Keratinocyte (primary cell): ENCODE data around the gene CDH13. TPM values are rescaled to one million over a fixed set of nuclear protein-coding genes. Genes with fewer than 3 reads are reported as not detected.

ENCODE experiments used
- DNase-seq: peaks from one replicate; pipeline ENCODE4 v3.0.0-alpha.2; 2011; ENCODE audit warnings: low read depth, missing footprints, low spot score
- FAIRE-seq: peaks from 2 replicates; lab custom pipeline; 2011; peaks lifted over from hg19 to GRCh38; lab: Jason Lieb, UNC
- H2AFZ ChIP-seq: 2 replicates; pipeline ENCODE4 v1.6.0; 2012; ENCODE audit warnings: low read length, control low read depth, inconsistent platforms; ENCODE audit not compliant: control insufficient read depth
- H3K27ac ChIP-seq: 2 replicates; pipeline ENCODE4 v1.5.1; 2011; ENCODE audit warnings: low read length; ENCODE audit not compliant: control insufficient read depth, insufficient read depth
- H3K27me3 ChIP-seq: 3 replicates; pipeline ENCODE4 v1.6.0; 2011; ENCODE audit warnings: low read length; ENCODE audit not compliant: control insufficient read depth, insufficient read depth; ENCODE audit errors: extremely low read depth
- H3K36me3 ChIP-seq, 2 experiments: 2 replicates in 1 of 2; 3 replicates in 1 of 2; pipeline ENCODE4 v1.5.1; 2011; ENCODE audit warnings: low read length in 2 of 2, mild to moderate bottlenecking in 1 of 2; ENCODE audit not compliant: control insufficient read depth in 2 of 2, insufficient read depth in 2 of 2; ENCODE audit errors: extremely low read depth in 1 of 2
- H3K4me1 ChIP-seq: 3 replicates; pipeline ENCODE4 v1.5.1; 2011; ENCODE audit warnings: low read length; ENCODE audit not compliant: control insufficient read depth, insufficient read depth; ENCODE audit errors: extremely low read depth
- H3K4me2 ChIP-seq: 3 replicates; pipeline ENCODE4 v1.6.0; 2011; ENCODE audit warnings: low read depth, low read length; ENCODE audit not compliant: control insufficient read depth, insufficient read depth; ENCODE audit errors: extremely low read depth
- H3K4me3 ChIP-seq, 3 experiments: fragments of 200-600 bp in 1 of 3; sonication (generic) in 1 of 3; 2 replicates in 2 of 3; 3 replicates in 1 of 3; pipeline ENCODE4 v1.5.1; 2011 to 2016; ENCODE audit warnings: low read length in 3 of 3, mild to moderate bottlenecking in 3 of 3, control low read depth in 2 of 3, inconsistent platforms in 1 of 3, low read depth in 1 of 3, mixed read lengths in 1 of 3, mixed run types in 1 of 3, moderate library complexity in 1 of 3; ENCODE audit not compliant: control insufficient read depth in 2 of 3, insufficient read depth in 2 of 3; ENCODE audit errors: extremely low read depth in 1 of 3
- H3K79me2 ChIP-seq: 2 replicates; pipeline ENCODE4 v1.6.0; 2012; ENCODE audit warnings: low read length; ENCODE audit not compliant: control insufficient read depth, insufficient read depth
- H3K9ac ChIP-seq: 3 replicates; pipeline ENCODE4 v1.6.0; 2011; ENCODE audit warnings: low read length; ENCODE audit not compliant: control insufficient read depth, insufficient read depth; ENCODE audit errors: extremely low read depth
- H3K9me1 ChIP-seq: 3 replicates; pipeline ENCODE4 v1.6.0; 2011; ENCODE audit warnings: low read length; ENCODE audit not compliant: control insufficient read depth, insufficient read depth; ENCODE audit errors: extremely low read depth
- H3K9me3 ChIP-seq: 2 replicates; pipeline ENCODE4 v1.5.1; 2012; ENCODE audit warnings: low read depth, low read length; ENCODE audit not compliant: control insufficient read depth
- H4K20me1 ChIP-seq: 3 replicates; pipeline ENCODE4 v1.6.0; 2011; ENCODE audit warnings: low read length; ENCODE audit not compliant: control insufficient read depth, insufficient read depth; ENCODE audit errors: extremely low read depth
- CTCF ChIP-seq, 3 experiments: IDR thresholded peaks in 1 of 3; conservative IDR thresholded peaks in 1 of 3; optimal IDR thresholded peaks in 1 of 3; 2 replicates in 2 of 3; 3 replicates in 1 of 3; pipeline versions ENCODE3 to v1.5.1; 2011; ENCODE audit warnings: low read length in 3 of 3, mild to moderate bottlenecking in 3 of 3, moderate library complexity in 2 of 3, control low read depth in 1 of 3, inconsistent platforms in 1 of 3; ENCODE audit not compliant: insufficient read depth in 2 of 3; ENCODE audit errors: extremely low read depth in 1 of 3
- EZH2 ChIP-seq: IDR thresholded peaks from one replicate; pipeline ENCODE4 v1.6.1; 2012; ENCODE audit warnings: inconsistent platforms, mild to moderate bottlenecking, low read length, moderate library complexity
- dilution Hi-C: fragments of 300-500 bp; cut with MboI; formaldehyde crosslinking; loops from one replicate; pipeline ENCODE4 v1.7.0; 2020; ENCODE audit warnings: low sequenced_read_pairs; ENCODE audit not compliant: extremely low pct_ligation_motif_present
- polyA plus RNA-seq, 5 experiments: library from polyadenylated mRNA; depleted of rRNA in 3 of 5; stranded (reverse) in 3 of 5; stranded (forward) in 1 of 5; unstranded in 1 of 5; fragments of >200 nt; gene quantifications; 1 replicate in 1 of 5; 2 replicates in 3 of 5; 3 replicates in 1 of 5; pipeline versions ENCODE4 v1.2.1 to v1.2.3, GENCODE V29; 2011 to 2012; ENCODE audit warnings: missing spikeins in 2 of 5, low read depth in 1 of 5, low replicate concordance in 1 of 5

CDH13 gene
- polyA plus RNA-seq, 1 donor (not counting 4 experiments of a cell fraction or from before 2014, with no cell fraction given) = 111 TPM

- Histone ChIP-seq H3K4me3 (no peak overlapping the region), H3K27ac (no peak overlapping the region), H3K4me2 (no peak overlapping the region), H3K36me3 (no peaks in the 10 kb centered on the region), H3K9me1 (no peaks in the 10 kb centered on the region), H3K4me1 (no peaks in the 10 kb centered on the region), H4K20me1 (no peaks in the 10 kb centered on the region), H3K9me3 (no peaks in the 10 kb centered on the region), H3K9ac (no peak overlapping the region), H2AFZ (no peak overlapping the region), H3K79me2 (no peaks in the 10 kb centered on the region), H3K27me3 (no peaks in the 10 kb centered on the region)
- TF ChIP-seq EZH2 (no peak), CTCF (optimal IDR thresholded peaks at IDR 0.05 in 1 of 3, IDR thresholded peaks at IDR 0.05 in 1 of 3, conservative IDR thresholded peaks at IDR 0.05 in 1 of 3; ENCODE audit: extremely low read depth in 1 of 3, insufficient read depth in 2 of 3, low read length in 3 of 3) (no peak)
- dilution Hi-C loops = no loop called here
- no peak for DNase-seq
- no peak for FAIRE-seq
These were observed 1142.7 kb downstream of the CDH13 start for GRCh38 chr16:83769397-83770008.

GRCh38 chr16:83771306-83771942 lies 1144.7 kb downstream of the CDH13 start:
- no peak for DNase-seq
- H2AFZ ChIP-seq = no peak overlapping the region
- no peak for FAIRE-seq
- H3K36me3 ChIP-seq = no peaks in the 10 kb centered on the region
- H3K27ac ChIP-seq = no peak overlapping the region
- no peak overlapping the region for H3K4me3 ChIP-seq
- H3K9me1 ChIP-seq = no peaks in the 10 kb centered on the region
- no peak overlapping the region for H3K4me2 ChIP-seq
- H4K20me1 ChIP-seq = no peaks in the 10 kb centered on the region
- H3K27me3 ChIP-seq = no peaks in the 10 kb centered on the region
- H3K9me3 ChIP-seq = no peaks in the 10 kb centered on the region
- no peak overlapping the region for H3K9ac ChIP-seq
- dilution Hi-C loops = no loop called here
- no peaks in the 10 kb centered on the region for H3K4me1 ChIP-seq
- TF ChIP-seq CTCF (optimal IDR thresholded peaks at IDR 0.05 in 1 of 3, IDR thresholded peaks at IDR 0.05 in 1 of 3, conservative IDR thresholded peaks at IDR 0.05 in 1 of 3; ENCODE audit: extremely low read depth in 1 of 3, insufficient read depth in 2 of 3, low read length in 3 of 3) (no peak), EZH2 (no peak)
- H3K79me2 ChIP-seq = no peaks in the 10 kb centered on the region
